Astrocyte of the spinal cord (primary cell): ENCODE measurements around the gene NOX4.
"Not testable (repeated sequence)": the region's sequence is repeated elsewhere in the genome, so short reads cannot be mapped to it uniquely, and the experiment has no call there.

Experiments
- DNase-seq: peaks from one replicate; pipeline ENCODE4 v3.0.0; 2011; ENCODE audit warnings: low read depth, low spot score
- H3K4me3 ChIP-seq: 2 replicates; pipeline ENCODE4 v1.5.1; 2011; ENCODE audit warnings: low read depth, mild to moderate bottlenecking, low read length, moderate library complexity
- in situ Hi-C: cut with HindIII; loops from 2 replicates; pipeline ENCODE4 v1.10.0; 2017; ENCODE audit warnings: low sequenced_read_pairs
- TF ChIP-seq, protein P1 (sequence below): IDR thresholded peaks from 2 replicates; pipeline ENCODE4 v1.5.1; 2012; ENCODE audit warnings: low read depth, mild to moderate bottlenecking, low read length, inconsistent platforms

Gene NOX4

DNA sequence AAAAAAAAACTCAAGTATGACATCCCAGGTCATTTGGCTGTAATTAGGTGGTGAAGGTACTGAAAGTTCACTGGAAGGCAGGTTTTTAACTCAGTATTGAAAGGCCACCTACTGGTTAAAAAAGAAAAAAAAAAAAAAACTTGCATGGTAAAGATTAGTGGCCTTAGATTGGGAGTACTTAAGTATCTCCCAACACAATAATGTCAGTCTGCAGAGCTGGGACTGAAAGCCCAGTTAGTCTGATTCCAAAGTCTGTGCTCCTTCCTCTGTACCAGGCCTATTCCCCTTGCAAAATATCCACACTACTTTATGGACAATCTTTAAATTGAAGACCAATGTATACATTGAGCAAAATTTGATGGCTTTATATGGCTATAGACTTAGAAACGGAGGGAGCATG is 85.5 kb downstream of the NOX4 start:
- in situ Hi-C loops, result no loop called here
- no peak overlapping the region for H3K4me3 ChIP-seq
- peak; percentile 9 for DNase-seq
- TF ChIP-seq, protein P1, sequence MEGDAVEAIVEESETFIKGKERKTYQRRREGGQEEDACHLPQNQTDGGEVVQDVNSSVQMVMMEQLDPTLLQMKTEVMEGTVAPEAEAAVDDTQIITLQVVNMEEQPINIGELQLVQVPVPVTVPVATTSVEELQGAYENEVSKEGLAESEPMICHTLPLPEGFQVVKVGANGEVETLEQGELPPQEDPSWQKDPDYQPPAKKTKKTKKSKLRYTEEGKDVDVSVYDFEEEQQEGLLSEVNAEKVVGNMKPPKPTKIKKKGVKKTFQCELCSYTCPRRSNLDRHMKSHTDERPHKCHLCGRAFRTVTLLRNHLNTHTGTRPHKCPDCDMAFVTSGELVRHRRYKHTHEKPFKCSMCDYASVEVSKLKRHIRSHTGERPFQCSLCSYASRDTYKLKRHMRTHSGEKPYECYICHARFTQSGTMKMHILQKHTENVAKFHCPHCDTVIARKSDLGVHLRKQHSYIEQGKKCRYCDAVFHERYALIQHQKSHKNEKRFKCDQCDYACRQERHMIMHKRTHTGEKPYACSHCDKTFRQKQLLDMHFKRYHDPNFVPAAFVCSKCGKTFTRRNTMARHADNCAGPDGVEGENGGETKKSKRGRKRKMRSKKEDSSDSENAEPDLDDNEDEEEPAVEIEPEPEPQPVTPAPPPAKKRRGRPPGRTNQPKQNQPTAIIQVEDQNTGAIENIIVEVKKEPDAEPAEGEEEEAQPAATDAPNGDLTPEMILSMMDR, result no peak

DNA sequence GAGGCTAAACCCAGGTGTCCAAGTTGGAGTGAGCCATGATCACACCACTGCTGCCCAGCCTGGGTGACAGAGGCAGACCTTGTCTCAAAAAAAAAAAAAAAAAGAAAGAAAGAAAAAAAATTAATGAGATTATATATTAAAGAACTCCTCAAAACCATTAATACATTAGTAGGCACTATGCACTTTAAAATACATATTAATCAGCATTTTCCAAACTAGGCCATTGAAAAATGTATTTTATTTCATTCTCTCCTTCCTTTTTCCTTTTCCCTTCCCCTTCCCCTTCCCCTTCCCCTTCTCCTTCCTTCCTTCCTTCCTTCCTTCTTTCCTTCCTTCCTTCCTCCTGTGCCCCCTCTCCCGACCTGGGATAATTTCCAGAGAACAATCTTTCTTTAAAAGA is 99.5 kb downstream of the NOX4 start:
- H3K4me3 ChIP-seq, in situ Hi-C loops, DNase-seq: not testable (repeated sequence)

DNA sequence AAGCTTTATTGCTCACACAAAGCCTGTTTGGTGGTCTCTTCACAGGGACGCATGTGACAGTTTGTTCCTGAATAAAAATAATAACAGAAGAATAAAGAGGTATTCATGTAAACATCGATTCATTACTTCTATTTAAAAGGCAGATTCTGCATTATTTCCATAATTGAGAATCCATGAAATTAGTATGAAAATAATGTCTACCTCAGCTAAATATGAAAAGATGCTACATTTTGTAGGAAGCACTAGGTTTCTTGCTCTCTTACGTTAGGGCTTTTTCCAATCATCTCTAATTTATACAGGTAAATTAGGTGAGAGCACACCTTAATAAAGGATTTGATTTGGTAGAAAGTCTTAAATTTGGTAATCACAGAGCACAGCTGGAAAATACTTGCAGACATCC is 103.7 kb downstream of the NOX4 start:
- in situ Hi-C loops, H3K4me3 ChIP-seq, DNase-seq: not testable (repeated sequence)

GRCh38 chr11:89382986-89383385 is 108.2 kb downstream of the NOX4 start:
- DNase-seq, in situ Hi-C loops, H3K4me3 ChIP-seq: not testable (repeated sequence)

GRCh38 chr11:89381094-89381493 is 110.1 kb downstream of the NOX4 start:
- no peak overlapping the region for H3K4me3 ChIP-seq
- in situ Hi-C loops, result no loop called here
- peak; percentile 95 for DNase-seq
- TF ChIP-seq, protein P1, result no peak

DNA sequence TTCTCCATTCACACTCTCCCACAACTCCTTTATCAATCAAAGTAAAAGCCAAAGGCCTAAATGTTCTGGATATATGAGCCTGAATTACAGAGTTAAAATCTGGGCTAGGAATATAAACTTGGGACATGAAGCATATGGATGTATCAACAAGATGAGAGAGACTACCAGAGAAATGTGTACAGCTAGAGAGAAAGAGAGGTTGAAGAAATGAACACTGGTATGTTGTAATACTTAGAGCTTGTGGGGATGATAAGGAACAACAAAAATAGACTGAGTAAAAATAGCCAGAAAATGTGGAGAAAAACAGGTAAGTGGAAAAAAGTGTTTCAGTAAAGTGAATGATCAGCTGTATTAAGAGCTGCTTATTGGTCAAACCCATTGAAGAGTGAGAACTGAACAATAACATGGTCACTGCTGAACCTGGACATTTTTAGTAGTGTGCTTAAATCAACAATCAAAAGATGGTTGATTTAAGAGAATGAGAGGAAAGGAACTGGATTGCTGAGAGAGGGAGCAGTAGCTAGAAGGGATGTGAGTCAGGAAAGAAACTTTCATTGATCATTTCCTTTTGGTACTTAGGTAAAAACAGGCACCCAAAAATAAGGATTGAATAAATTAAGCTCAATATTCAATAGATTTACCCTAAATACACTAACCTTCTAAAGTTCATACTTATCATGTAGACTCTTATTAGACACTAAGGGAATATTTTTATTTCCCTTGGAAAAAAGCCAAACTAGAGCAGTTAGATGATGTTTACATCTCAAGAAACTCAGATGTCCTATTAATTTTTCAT is 111.0 kb downstream of the NOX4 start:
- in situ Hi-C loops, H3K4me3 ChIP-seq: not testable (repeated sequence)
- peak; percentile 68 for DNase-seq

DNA sequence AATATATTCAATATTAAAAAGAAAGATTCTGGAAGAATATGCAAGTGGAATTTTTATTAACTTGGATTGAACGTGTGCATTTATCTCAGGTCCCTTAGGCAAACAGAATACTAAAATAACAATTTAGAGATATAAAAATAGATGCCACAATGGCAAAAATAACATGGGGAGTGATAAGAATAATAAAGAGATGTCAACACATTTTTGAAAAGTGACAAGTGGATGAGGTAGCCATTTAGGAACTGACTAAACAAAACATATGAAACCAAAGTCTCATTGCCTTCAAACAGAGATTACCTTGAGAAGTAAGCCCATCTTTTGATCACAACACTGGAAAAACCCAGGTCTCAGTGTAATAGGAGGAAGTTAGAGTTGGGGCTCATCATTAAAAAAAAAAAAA is 112.2 kb downstream of the NOX4 start:
- in situ Hi-C loops, H3K4me3 ChIP-seq, DNase-seq: not testable (repeated sequence)

GRCh38 chr11:89369356-89369755 is 121.8 kb downstream of the NOX4 start:
- DNase-seq, result peak; percentile 6
- H3K4me3 ChIP-seq, in situ Hi-C loops: not testable (repeated sequence)

DNA sequence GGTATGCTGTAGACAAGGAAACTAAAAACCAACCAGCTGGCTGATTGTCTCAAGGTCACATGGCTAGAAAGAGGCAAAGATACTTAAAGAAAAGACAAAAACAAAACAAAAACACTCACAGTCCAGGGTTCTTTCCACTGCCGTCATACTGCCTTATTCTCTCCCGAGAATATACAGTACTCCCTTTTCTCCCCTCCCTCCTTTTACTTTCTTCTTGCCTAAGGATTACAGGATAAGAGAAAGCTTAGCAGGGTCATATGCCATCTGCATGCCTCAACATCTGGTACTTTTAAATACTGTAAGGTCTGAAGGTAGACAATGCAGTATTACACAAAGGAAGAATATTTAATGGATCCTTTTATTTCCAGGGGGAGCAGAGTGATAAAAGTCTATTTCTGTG is 126.3 kb downstream of the NOX4 start:
- in situ Hi-C loops, DNase-seq: not testable (repeated sequence)

DNA sequence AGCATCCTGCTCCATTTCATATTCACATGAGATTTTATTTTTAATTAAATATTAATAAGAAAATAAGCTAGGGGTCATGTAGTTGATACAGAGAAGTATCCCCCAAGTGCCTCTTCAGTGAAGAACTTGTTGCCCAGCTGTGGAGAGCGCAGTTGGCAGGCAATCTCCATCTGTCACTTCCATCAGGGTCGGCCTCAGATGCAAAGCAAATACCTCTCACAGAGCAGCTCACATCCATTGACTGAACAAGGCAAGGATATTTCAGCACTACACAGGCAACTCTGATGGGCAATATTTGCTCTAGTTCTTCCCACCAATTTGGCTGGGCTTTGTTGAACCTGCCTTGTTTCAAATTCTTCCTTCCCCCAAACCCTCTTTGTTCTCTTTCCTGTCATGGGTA is 129.4 kb downstream of the NOX4 start:
- DNase-seq, result no peak
- TF ChIP-seq, protein P1, result no peak
- in situ Hi-C loops, result no loop called here
- no peak overlapping the region for H3K4me3 ChIP-seq

More for the DNA sequence above, 126.3 kb downstream of the NOX4 start:
- not testable (repeated sequence) for H3K4me3 ChIP-seq

DNA sequence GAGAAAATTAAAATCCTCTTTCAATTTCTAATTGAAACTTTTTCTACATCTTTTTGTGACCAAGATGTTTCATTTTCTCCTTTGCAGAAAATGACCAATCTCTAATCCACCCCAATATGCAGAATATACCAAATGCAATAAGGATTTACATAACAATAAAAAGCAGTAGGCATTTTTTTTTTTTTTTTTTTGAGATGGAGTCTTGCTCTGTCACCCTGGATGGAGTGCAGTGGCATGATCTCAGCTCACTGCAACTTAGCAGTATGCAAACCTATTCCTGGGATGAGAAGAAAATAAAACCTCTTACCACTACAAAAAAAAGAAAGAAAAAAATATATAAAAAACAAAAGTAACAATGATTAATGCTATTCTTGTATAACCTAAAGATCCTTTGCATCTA is 132.0 kb downstream of the NOX4 start:
- DNase-seq, in situ Hi-C loops, H3K4me3 ChIP-seq: not testable (repeated sequence)
